Activated CD8-positive, alpha-beta T cell treated with anti-CD3 and anti-CD28 coated beads for 36 hours (primary cell): ENCODE measurements around the gene ATAT1. TPM values are rescaled to one million over a fixed set of nuclear protein-coding genes. Genes with fewer than 3 reads are reported as not detected.
A peak's percentile ranks its signal among the peaks of the same experiment; 100 is the strongest.

ENCODE experiments used
- ATAC-seq: fragments of 200-7000 bp; cut with Tn5 transposase; one replicate; pipeline ENCODE4 v1.10.0; 2021; ENCODE audit warnings: mild to moderate bottlenecking, moderate library complexity
- CTCF ChIA-PET: fragments of 350-600 bp; sonication (Branson Sonifier 250); formaldehyde crosslinking; loops from one replicate; lab custom pipeline; 2021; ENCODE audit warnings: antibody characterized with exemption; lab: Charles Lee
- POLR2A ChIA-PET: fragments of 350-600 bp; sonication (Branson Sonifier 250); formaldehyde crosslinking; loops from one replicate; lab custom pipeline; 2021; ENCODE audit warnings: antibody characterized with exemption; lab: Charles Lee
- DNase-seq: peaks from one replicate; pipeline ENCODE4 v3.0.0-alpha.2; 2020
- H3K27ac Mint-ChIP-seq: one replicate; pipeline ENCODE4 v1.8.0; 2021; ENCODE audit warnings: mild to moderate bottlenecking, mixed read lengths
- H3K27me3 Mint-ChIP-seq: one replicate; pipeline ENCODE4 v1.8.0; 2021; ENCODE audit warnings: mixed read lengths
- H3K36me3 Mint-ChIP-seq: one replicate; pipeline ENCODE4 v1.8.0; 2021; ENCODE audit warnings: low read depth, mixed read lengths
- H3K4me1 Mint-ChIP-seq: one replicate; pipeline ENCODE4 v1.8.0; 2021; ENCODE audit warnings: low read depth, mixed read lengths
- H3K4me3 Mint-ChIP-seq: one replicate; pipeline ENCODE4 v1.8.0; 2021; ENCODE audit warnings: mild to moderate bottlenecking, moderate library complexity, mixed read lengths
- H3K9me3 Mint-ChIP-seq: one replicate; pipeline ENCODE4 v1.8.0; 2021; ENCODE audit warnings: mixed read lengths
- CTCF ChIP-seq: fragments of 200-600 bp; IDR thresholded peaks from one replicate; pipeline ENCODE4 v1.8.0; 2022; ENCODE audit warnings: antibody characterized with exemption, mild to moderate bottlenecking
- intact Hi-C: fragments of 100-400 bp; cut with micrococcal nuclease; formaldehyde crosslinking; loops from one replicate; pipeline ENCODE4 v1.10.0; 2022
- total RNA-seq, 2 experiments: library from RNA; stranded (reverse); gene quantifications; one replicate each; pipeline ENCODE4 v1.2.3, GENCODE V29; 2021

ATAT1 gene
- total RNA-seq, 2 experiments from 2014 or later: 7.5 to 7.8 TPM

DNA sequence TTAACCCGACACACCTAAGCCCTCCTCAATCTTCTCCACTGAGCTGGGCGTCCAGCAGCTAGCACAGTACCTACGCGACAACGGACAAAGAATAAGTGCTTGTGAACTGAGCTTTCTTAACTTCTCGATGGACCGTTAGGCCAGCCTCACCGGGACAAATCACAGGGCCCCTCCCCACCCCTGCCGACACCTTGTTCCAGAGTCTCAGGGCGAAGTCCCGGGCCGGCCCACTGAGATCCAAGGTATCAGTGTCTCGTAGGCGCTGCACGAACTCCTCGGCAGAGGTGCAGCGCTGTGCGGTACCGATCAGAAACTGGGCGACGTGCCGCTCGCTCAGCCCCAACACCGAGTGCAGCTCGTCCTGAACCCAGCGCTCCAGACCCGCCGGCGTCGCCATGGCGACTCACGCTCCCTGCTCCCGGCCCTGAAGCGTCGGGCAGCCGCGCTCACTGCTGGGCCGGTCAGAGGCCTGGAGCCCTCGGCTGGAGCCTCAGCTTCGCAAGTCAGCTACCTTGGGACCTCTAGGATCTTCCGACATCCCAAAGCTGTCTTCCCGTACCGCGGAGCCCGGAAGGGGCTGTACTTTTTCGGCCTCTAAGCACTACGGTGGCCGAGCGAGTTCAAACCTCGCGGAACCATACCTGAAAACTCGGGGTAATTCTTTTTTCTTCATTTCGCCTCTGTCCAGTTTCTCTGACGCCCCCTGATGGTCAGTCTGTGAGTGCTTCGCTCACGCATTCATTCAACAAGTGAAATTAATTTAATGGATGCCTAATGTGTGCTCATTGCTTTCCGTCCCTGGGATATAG, 46.0 kb downstream of the ATAT1 start, which contains the start of gene DHX16:
Gene DHX16, minus strand, starts transcription at position 562 of the 809 bp plus-strand sequence. Its CDS starts 165 bp downstream, at position 397.
- H3K9me3 Mint-ChIP-seq: no peaks in the 10 kb centered on the region
- POLR2A ChIA-PET: interaction anchor here (0.7 to 15.7 kb wide), 13 partner anchors 8 to 407 kb away, joined by 3 to 500 read pairs (median 4); partner anchors contain the start of genes MDC1, MRPS18B, PPP1R10 and TUBB

GRCh38 chr6:30676660-30677285, 50.1 kb downstream of the ATAT1 start:
- ChIA-PET CTCF (interaction anchor here (1.7 to 18.6 kb wide), 2 partner anchors 53 to 223 kb away, joined by 4 to 704 read pairs; partner anchors contain the start of genes MDC1 and TUBB), POLR2A (interaction anchor here (15.7 kb wide), 1 partner anchor 44 kb away, joined by 500 read pairs; the partner anchor contains the start of genes MDC1 and TUBB)
- H3K9me3 Mint-ChIP-seq: no peaks in the 10 kb centered on the region
- TF ChIP-seq CTCF: no peak
- H3K27me3 Mint-ChIP-seq: no peaks in the 10 kb centered on the region
- peaks cover 52% of the 10 kb centered on the region for H3K36me3 Mint-ChIP-seq
- no peak overlapping the region for H3K4me3 Mint-ChIP-seq
- DNase-seq (no peak), ATAC-seq (no peak)
- intact Hi-C loops: no loop called here
- H3K27ac Mint-ChIP-seq: peak overlapping the region; percentile 44
- peaks cover 16% of the 10 kb centered on the region for H3K4me1 Mint-ChIP-seq

More for the DNA sequence above, 46.0 kb downstream of the ATAT1 start, which contains the start of gene DHX16:
- DNase-seq: peak; percentile 95
- H3K4me3 Mint-ChIP-seq: peak within 1 kb of the TSS; percentile 74
- H3K27me3 Mint-ChIP-seq: no peaks in the 10 kb centered on the region
- peak within 1 kb of the TSS; percentile 85 for H3K27ac Mint-ChIP-seq
- CTCF ChIA-PET: interaction anchor here (0.7 to 18.6 kb wide), 15 partner anchors 10 to 414 kb away, joined by 3 to 704 read pairs (median 4); partner anchors contain the start of genes ATAT1, MDC1 and TUBB
- intact Hi-C loops: no loop called here
- peaks cover 33% of the 10 kb centered on the region for H3K36me3 Mint-ChIP-seq
- peak; percentile 83 for ATAC-seq
- peak; percentile 70 for TF ChIP-seq CTCF
- peaks cover 26% of the 10 kb centered on the region for H3K4me1 Mint-ChIP-seq

GRCh38 chr6:30678964-30679726, 52.5 kb downstream of the ATAT1 start:
- Mint-ChIP-seq H3K4me1 (peaks cover 11% of the 10 kb centered on the region), H3K4me3 (peak overlapping the region; percentile 88), H3K27me3 (no peaks in the 10 kb centered on the region), H3K9me3 (no peaks in the 10 kb centered on the region), H3K36me3 (peaks cover 74% of the 10 kb centered on the region), H3K27ac (peak overlapping the region; percentile 95)
- ChIA-PET CTCF (interaction anchor here (0.6 to 18.6 kb wide), 33 partner anchors 10 to 412 kb away, joined by 3 to 704 read pairs (median 4); partner anchors contain the start of genes GNL1, GTF2H4, IER3 and MDC1), POLR2A (interaction anchor here (0.6 to 15.7 kb wide), 6 partner anchors 9 to 205 kb away, joined by 3 to 500 read pairs (median 4); partner anchors contain the start of genes DDR1, MDC1, MRPS18B and TUBB)
- TF ChIP-seq CTCF: peak; percentile 97
- intact Hi-C loops: loop anchor here (2.0 kb wide), 1 partner anchor 52 kb away; no protein-coding TSS in a partner anchor
- peak; percentile 27 for ATAC-seq
- DNase-seq: peak; percentile 92

DNA sequence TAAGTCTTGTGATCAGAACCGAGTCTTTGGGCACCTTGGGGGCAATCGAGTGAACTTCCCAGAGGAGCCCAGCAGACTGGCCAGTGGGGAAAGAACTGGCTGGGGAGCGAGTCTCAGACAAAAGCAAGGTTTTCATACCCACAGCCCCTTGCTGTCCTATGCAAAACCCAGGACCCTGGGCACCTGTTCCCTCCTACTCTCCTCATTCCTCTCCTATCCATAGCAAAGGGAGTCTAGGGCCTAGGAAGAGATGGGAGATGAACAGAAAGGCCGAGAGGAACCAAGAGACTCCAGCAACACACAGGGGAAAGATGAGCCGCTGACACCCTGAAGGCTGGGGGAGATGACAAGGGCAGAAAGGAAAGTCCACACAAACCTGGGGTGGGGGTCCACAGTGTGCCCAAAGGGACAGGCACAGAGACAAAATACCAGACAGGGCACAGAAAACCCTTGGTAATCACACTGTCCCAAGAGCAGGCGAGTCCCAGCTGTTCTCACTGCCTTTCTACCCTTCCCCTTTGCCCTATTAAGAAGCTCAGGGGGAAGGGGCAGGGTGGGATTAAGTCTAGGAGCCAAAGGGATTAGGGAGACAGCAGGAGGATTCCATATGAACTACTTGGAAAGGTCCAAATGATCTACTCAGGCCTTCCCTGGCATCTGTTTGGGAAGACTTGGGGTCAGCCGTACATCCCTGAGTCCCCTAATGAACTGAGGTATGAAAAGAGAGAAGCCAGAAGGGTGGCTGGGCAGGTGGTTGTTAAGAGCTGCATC, 53.3 kb downstream of the ATAT1 start:
- no peak for ATAC-seq

More for the DNA sequence above, 53.3 kb downstream of the ATAT1 start:
- no peaks in the 10 kb centered on the region for H3K9me3 Mint-ChIP-seq
- peak overlapping the region; percentile 95 for H3K27ac Mint-ChIP-seq
- ChIA-PET POLR2A (interaction anchor here (1.0 to 15.7 kb wide), 8 partner anchors 8 to 66 kb away, joined by 3 to 500 read pairs (median 8); partner anchors contain the start of genes DHX16, MDC1, MRPS18B and TUBB), CTCF (interaction anchor here (0.7 to 18.6 kb wide), 18 partner anchors 10 to 411 kb away, joined by 3 to 704 read pairs (median 5); partner anchors contain the start of genes GNL1, MDC1, NRM and TUBB)
- H3K4me3 Mint-ChIP-seq: peak overlapping the region; percentile 88
- H3K27me3 Mint-ChIP-seq: no peaks in the 10 kb centered on the region
- DNase-seq: no peak
- no peak for TF ChIP-seq CTCF
- H3K4me1 Mint-ChIP-seq: peaks cover 11% of the 10 kb centered on the region
- intact Hi-C loops: loop anchor here (2.0 to 5.0 kb wide), 3 partner anchors 51 to 132 kb away; partner anchors contain the start of genes MRPS18B and PPP1R10
- peaks cover 82% of the 10 kb centered on the region for H3K36me3 Mint-ChIP-seq
